K562 (cell line): ENCODE results near the gene COL1A2. TPM values are rescaled to one million over a fixed set of nuclear protein-coding genes. Genes with fewer than 3 reads are reported as not detected.

Experiments used
- ARHGAP35 ChIP-seq: fragments of 450-650 bp; IDR thresholded peaks from 2 replicates; pipeline ENCODE4 v1.6.1; 2018; ENCODE audit not compliant: partially characterized antibody
- ARID3A ChIP-seq: IDR thresholded peaks from 2 replicates; pipeline ENCODE4 v1.6.1; 2012; ENCODE audit warnings: low read depth, low read length, improper control_type of control experiment, borderline replicate concordance
- CHCHD3 ChIP-seq: fragments of 250-450 bp; sonication (Bioruptor Pico); IDR thresholded peaks from 2 replicates; pipeline ENCODE4 v2.1.2; 2022; ENCODE audit warnings: mild to moderate bottlenecking
- CHD2 ChIP-seq: IDR thresholded peaks from 2 replicates; pipeline ENCODE4 v1.6.1; 2011; ENCODE audit warnings: low read depth, low read length
- FOS ChIP-seq: IDR thresholded peaks from 3 replicates; pipeline ENCODE4 v1.6.1; 2011; ENCODE audit not compliant: insufficient read length; ENCODE audit errors: extremely low read depth
- HLTF ChIP-seq: fragments of 450-650 bp; IDR thresholded peaks from 2 replicates; pipeline ENCODE4 v1.6.1; 2016
- LCOR ChIP-seq: sonication (generic); formaldehyde crosslinking; IDR thresholded peaks from 2 replicates; pipeline ENCODE4 v1.8.0; 2022; ENCODE audit warnings: mild to moderate bottlenecking, missing genetic modification reagents
- MCM2 ChIP-seq: fragments of 450-650 bp; IDR thresholded peaks from 2 replicates; pipeline ENCODE4 v1.6.1; 2017; ENCODE audit warnings: low read depth, mild to moderate bottlenecking
- PTTG1 ChIP-seq: fragments of 450-650 bp; IDR thresholded peaks from 2 replicates; pipeline ENCODE4 v1.6.1; 2016; ENCODE audit warnings: low read depth, mild to moderate bottlenecking, missing genetic modification characterization, missing compliant biosample characterization
- TRIM25 ChIP-seq: fragments of 450-650 bp; IDR thresholded peaks from 2 replicates; pipeline ENCODE4 v1.7.0; 2016; ENCODE audit warnings: borderline replicate concordance
- ZBTB26 ChIP-seq: fragments of 450-650 bp; formaldehyde crosslinking; IDR thresholded peaks from 2 replicates; pipeline ENCODE4 v1.4.0; 2022; ENCODE audit warnings: missing genetic modification characterization
- ZC3H8 ChIP-seq: fragments of 450-650 bp; IDR thresholded peaks from 2 replicates; pipeline ENCODE4 v1.6.1; 2017
- ZNF263 ChIP-seq: sonication (generic); formaldehyde crosslinking; IDR thresholded peaks from 2 replicates; pipeline ENCODE4 v1.8.0; 2022; ENCODE audit warnings: mild to moderate bottlenecking, missing genetic modification reagents, borderline replicate concordance
- polyA plus RNA-seq, 8 experiments: library from polyadenylated mRNA; depleted of rRNA in 4 of 8; stranded (reverse) in 5 of 8; unstranded in 3 of 8; fragments of >200 nt; fragmentation: Nextera tagmentation in 2 of 8; fragmentation: Illumina TruSeq in 1 of 8; extraction: Ambion mirVana in 2 of 8; extraction: Trizol in 1 of 8; gene quantifications; 2 replicates each; pipeline versions ENCODE4 v1.2.1 to v1.2.3, GENCODE V29; 2011 to 2014; ENCODE audit warnings: inconsistent platforms in 1 of 8, missing spikeins in 1 of 8
- total RNA-seq, 7 experiments: library from RNA; depleted of rRNA in 6 of 7; stranded (reverse); fragments of >200 nt in 6 of 7; fragmentation: Illumina TruSeq in 2 of 7; extraction: Trizol in 2 of 7; gene quantifications; 2 replicates each; pipeline versions ENCODE4 v1.2.1 to v1.2.3, GENCODE V29; 2011 to 2021; ENCODE audit warnings: low replicate concordance in 1 of 7
- TF ChIP-seq, protein P1 (sequence below): fragments of 450-650 bp; IDR thresholded peaks from 2 replicates; pipeline ENCODE4 v1.6.1; 2017; ENCODE audit warnings: antibody characterized with exemption, mild to moderate bottlenecking
- TF ChIP-seq, protein P2 (sequence below): fragments of 450-650 bp; formaldehyde crosslinking; conservative IDR thresholded peaks from 2 replicates; pipeline ENCODE4 v1.4.0; 2022; ENCODE audit warnings: mild to moderate bottlenecking, missing genetic modification characterization

Gene COL1A2
- total and polyA plus RNA-seq, 9 of the 15 experiments (the other 6 are each of a cell fraction or from before 2014, with no cell fraction given) = 0.94 to 11.6 (median 1.7) TPM

DNA sequence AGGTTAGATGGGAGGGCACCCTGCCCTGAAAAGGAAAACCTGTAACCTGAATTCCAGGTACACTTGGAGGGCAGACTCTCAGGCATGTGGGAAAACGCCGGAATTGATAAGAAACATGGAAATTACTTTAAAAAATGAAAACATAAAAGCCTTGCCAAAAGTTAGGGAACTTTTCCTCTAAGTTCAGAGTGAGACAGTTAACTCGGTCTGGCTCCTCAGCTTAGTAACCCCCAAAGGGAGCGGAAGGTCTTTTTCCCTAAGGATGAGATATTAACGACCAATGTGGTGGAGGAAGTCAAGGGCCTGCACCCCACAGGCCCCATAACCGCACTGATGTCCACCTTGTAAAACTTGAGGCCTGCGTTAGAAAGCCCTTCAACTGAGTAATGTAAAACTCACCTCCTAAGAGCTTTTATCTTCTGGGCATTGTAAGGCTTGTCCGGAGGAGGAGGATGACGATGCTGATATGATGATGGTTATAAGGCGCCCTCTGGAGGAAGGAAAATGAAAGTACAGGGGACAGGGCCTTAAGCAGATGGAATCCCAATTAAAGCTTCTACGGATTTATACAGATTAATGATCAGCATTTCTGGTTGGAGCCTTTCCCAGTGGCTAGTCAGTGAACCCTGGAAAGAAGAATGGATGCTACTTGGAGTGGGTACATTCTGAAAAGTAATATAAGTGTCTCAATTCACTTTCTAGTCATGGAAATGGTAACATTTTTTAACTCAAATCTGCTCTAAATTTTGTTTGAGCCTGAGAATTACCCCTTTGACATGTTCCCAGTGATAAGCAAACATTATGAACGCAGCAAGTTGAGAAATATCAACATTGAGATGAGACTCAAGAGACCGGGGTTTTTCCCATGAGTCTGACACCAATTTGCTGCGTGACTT lies 694 bp downstream of the COL1A2 start (continued):
- TF ChIP-seq ARID3A (0 out of 2 replicates have a peak, but pooled peaks have one; percentile 54), ZBTB26 (no peak), CHCHD3 (CRISPR knock-in tag) (no peak), HLTF (no peak), FOS (no peak), CHD2 (no peak), ZC3H8 (no peak), TRIM25 (no peak), ARHGAP35 (no peak), ZNF263 (CRISPR knock-in tag) (no peak), MCM2 (no peak), LCOR (CRISPR knock-in tag) (no peak), PTTG1 (no peak)
- TF ChIP-seq, protein P1, sequence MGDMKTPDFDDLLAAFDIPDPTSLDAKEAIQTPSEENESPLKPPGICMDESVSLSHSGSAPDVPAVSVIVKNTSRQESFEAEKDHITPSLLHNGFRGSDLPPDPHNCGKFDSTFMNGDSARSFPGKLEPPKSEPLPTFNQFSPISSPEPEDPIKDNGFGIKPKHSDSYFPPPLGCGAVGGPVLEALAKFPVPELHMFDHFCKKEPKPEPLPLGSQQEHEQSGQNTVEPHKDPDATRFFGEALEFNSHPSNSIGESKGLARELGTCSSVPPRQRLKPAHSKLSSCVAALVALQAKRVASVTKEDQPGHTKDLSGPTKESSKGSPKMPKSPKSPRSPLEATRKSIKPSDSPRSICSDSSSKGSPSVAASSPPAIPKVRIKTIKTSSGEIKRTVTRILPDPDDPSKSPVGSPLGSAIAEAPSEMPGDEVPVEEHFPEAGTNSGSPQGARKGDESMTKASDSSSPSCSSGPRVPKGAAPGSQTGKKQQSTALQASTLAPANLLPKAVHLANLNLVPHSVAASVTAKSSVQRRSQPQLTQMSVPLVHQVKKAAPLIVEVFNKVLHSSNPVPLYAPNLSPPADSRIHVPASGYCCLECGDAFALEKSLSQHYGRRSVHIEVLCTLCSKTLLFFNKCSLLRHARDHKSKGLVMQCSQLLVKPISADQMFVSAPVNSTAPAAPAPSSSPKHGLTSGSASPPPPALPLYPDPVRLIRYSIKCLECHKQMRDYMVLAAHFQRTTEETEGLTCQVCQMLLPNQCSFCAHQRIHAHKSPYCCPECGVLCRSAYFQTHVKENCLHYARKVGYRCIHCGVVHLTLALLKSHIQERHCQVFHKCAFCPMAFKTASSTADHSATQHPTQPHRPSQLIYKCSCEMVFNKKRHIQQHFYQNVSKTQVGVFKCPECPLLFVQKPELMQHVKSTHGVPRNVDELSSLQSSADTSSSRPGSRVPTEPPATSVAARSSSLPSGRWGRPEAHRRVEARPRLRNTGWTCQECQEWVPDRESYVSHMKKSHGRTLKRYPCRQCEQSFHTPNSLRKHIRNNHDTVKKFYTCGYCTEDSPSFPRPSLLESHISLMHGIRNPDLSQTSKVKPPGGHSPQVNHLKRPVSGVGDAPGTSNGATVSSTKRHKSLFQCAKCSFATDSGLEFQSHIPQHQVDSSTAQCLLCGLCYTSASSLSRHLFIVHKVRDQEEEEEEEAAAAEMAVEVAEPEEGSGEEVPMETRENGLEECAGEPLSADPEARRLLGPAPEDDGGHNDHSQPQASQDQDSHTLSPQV = no peak
- TF ChIP-seq, protein P2, sequence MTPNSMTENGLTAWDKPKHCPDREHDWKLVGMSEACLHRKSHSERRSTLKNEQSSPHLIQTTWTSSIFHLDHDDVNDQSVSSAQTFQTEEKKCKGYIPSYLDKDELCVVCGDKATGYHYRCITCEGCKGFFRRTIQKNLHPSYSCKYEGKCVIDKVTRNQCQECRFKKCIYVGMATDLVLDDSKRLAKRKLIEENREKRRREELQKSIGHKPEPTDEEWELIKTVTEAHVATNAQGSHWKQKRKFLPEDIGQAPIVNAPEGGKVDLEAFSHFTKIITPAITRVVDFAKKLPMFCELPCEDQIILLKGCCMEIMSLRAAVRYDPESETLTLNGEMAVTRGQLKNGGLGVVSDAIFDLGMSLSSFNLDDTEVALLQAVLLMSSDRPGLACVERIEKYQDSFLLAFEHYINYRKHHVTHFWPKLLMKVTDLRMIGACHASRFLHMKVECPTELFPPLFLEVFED (CRISPR knock-in tag) = no peak
